IMR-90 (cell line): ENCODE data around the gene ABCD1. TPM values are rescaled to one million over a fixed set of nuclear protein-coding genes. Genes with fewer than 3 reads are reported as not detected.

Experiments
- ATAC-seq: fragments of 200-7000 bp; cut with Tn5 transposase; 2 replicates; pipeline ENCODE4 v1.9.1; 2020; ENCODE audit warnings: low read depth, mild to moderate bottlenecking, moderate library complexity
- BruUV-seq: library from RNA; stranded (reverse); fragments of 400-500 nt; replicated peaks from 2 replicates; lab custom pipeline; 2021; lab: Mats Ljungman, UMichigan
- CTCF ChIA-PET: fragments of 300-600 bp; formaldehyde crosslinking; extraction: SDS; loops from one replicate; lab custom pipeline; 2021; ENCODE audit warnings: antibody characterized with exemption; lab: Yijun Ruan, JAX
- POLR2A ChIA-PET: fragments of 300-600 bp; sonication (Branson Sonifier 250); formaldehyde crosslinking; loops from one replicate; lab custom pipeline; 2022; ENCODE audit warnings: antibody characterized with exemption; ENCODE audit not compliant: unreplicated experiment; lab: Charles Lee
- DNase-seq: peaks from one replicate; pipeline ENCODE4 v3.0.0; 2013
- H2AFZ ChIP-seq: replicated peaks from 2 replicates; pipeline ENCODE3; 2013; ENCODE audit warnings: low read length, mild to moderate bottlenecking; ENCODE audit not compliant: poor library complexity
- H2AK5ac ChIP-seq: 2 replicates; pipeline ENCODE4 v1.6.1; 2013; ENCODE audit warnings: low read depth, low read length, inconsistent platforms
- H2AK9ac ChIP-seq: replicated peaks from 2 replicates; pipeline ENCODE3; 2013; ENCODE audit warnings: mild to moderate bottlenecking, low read depth, low read length, moderate library complexity; ENCODE audit not compliant: poor library complexity
- H2BK120ac ChIP-seq: 2 replicates; pipeline ENCODE4 v1.6.1; 2013; ENCODE audit warnings: low read depth, low read length, inconsistent platforms
- H2BK15ac ChIP-seq: 3 replicates; pipeline ENCODE4 v1.6.1; 2013; ENCODE audit warnings: low read depth, low read length, inconsistent platforms
- H2BK20ac ChIP-seq: 2 replicates; pipeline ENCODE4 v1.6.1; 2013; ENCODE audit warnings: low read depth, mild to moderate bottlenecking, inconsistent platforms, low read length, moderate library complexity
- H2BK5ac ChIP-seq: 2 replicates; pipeline ENCODE4 v1.6.1; 2013; ENCODE audit warnings: mild to moderate bottlenecking, low read depth, low read length, inconsistent platforms; ENCODE audit not compliant: poor library complexity, severe bottlenecking
- H3K14ac ChIP-seq: replicated peaks from 2 replicates; pipeline ENCODE4 v1.6.1; 2013; ENCODE audit warnings: low read depth, low read length, inconsistent platforms
- H3K18ac ChIP-seq: 2 replicates; pipeline ENCODE4 v1.6.1; 2013; ENCODE audit warnings: low read depth, low read length, control low read depth
- H3K23ac ChIP-seq: 2 replicates; pipeline ENCODE4 v1.6.1; 2013; ENCODE audit warnings: low read depth, low read length, inconsistent platforms
- H3K27ac ChIP-seq: 2 replicates; pipeline ENCODE4 v1.5.1; 2013; ENCODE audit warnings: mild to moderate bottlenecking, control low read depth, low read length; ENCODE audit not compliant: insufficient read depth
- H3K27me3 ChIP-seq: 2 replicates; pipeline ENCODE4 v1.6.1; 2013; ENCODE audit warnings: low read length; ENCODE audit not compliant: control insufficient read depth, insufficient read depth
- H3K36me3 ChIP-seq: 2 replicates; pipeline ENCODE4 v1.6.1; 2013; ENCODE audit warnings: low read length, mixed read lengths; ENCODE audit not compliant: control insufficient read depth, insufficient read depth
- H3K4ac ChIP-seq: 2 replicates; pipeline ENCODE4 v1.6.1; 2013; ENCODE audit warnings: low read depth, low read length, inconsistent platforms
- H3K4me1 ChIP-seq: 2 replicates; pipeline ENCODE4 v1.6.1; 2013; ENCODE audit warnings: low read length, mixed read lengths; ENCODE audit not compliant: control insufficient read depth, insufficient read depth
- H3K4me2 ChIP-seq: 2 replicates; pipeline ENCODE4 v1.6.1; 2013; ENCODE audit warnings: low read depth, mild to moderate bottlenecking, control low read depth, low read length, moderate library complexity
- H3K4me3 ChIP-seq: 2 replicates; pipeline ENCODE4 v1.5.1; 2013; ENCODE audit warnings: low read depth, mild to moderate bottlenecking, control low read depth, low read length, moderate library complexity; ENCODE audit not compliant: insufficient read depth
- H3K56ac ChIP-seq: 2 replicates; pipeline ENCODE4 v1.6.1; 2013; ENCODE audit warnings: low read length, inconsistent platforms; ENCODE audit not compliant: insufficient read depth; ENCODE audit errors: extremely low read depth
- H3K79me1 ChIP-seq, 2 experiments: 2 replicates each; pipeline ENCODE4 v1.6.1; 2013; ENCODE audit warnings: low read length in 2 of 2, inconsistent platforms in 1 of 2, low read depth in 1 of 2
- H3K9ac ChIP-seq: 2 replicates; pipeline ENCODE4 v1.6.1; 2013; ENCODE audit warnings: low read depth, low read length, control low read depth
- H3K9me1 ChIP-seq: 2 replicates; pipeline ENCODE4 v1.6.1; 2013; ENCODE audit warnings: low read length, inconsistent platforms; ENCODE audit not compliant: insufficient read depth
- H3K9me3 ChIP-seq: 2 replicates; pipeline ENCODE4 v1.6.1; 2013; ENCODE audit warnings: low read length; ENCODE audit not compliant: control insufficient read depth, insufficient read depth
- H4K20me1 ChIP-seq: 2 replicates; pipeline ENCODE4 v1.6.1; 2013; ENCODE audit warnings: low read length, inconsistent platforms; ENCODE audit not compliant: insufficient read depth
- H4K5ac ChIP-seq: 2 replicates; pipeline ENCODE4 v1.6.1; 2013; ENCODE audit warnings: mild to moderate bottlenecking, low read depth, low read length, control low read depth
- H4K8ac ChIP-seq, 2 experiments: 2 replicates each; pipeline ENCODE4 v1.6.1; 2013; ENCODE audit warnings: low read depth in 2 of 2, low read length in 2 of 2, control low read depth in 1 of 2, inconsistent platforms in 1 of 2
- H4K91ac ChIP-seq: 2 replicates; pipeline ENCODE4 v1.6.1; 2013; ENCODE audit warnings: low read depth, low read length, inconsistent platforms; ENCODE audit not compliant: insufficient read depth
- CEBPB ChIP-seq: IDR thresholded peaks from 2 replicates; pipeline ENCODE4 v1.6.1; 2012; ENCODE audit warnings: low read depth, low read length, improper control_type of control experiment
- NFE2L2 ChIP-seq: fragments of 150-350 bp; IDR thresholded peaks from 2 replicates; pipeline ENCODE4 v1.6.1; 2016; ENCODE audit warnings: low read depth, mild to moderate bottlenecking, low read length
- POLR2A ChIP-seq: IDR thresholded peaks from 2 replicates; pipeline ENCODE4 v1.6.1; 2012; ENCODE audit warnings: mild to moderate bottlenecking, low read depth, low read length
- RAD21 ChIP-seq: IDR thresholded peaks from 2 replicates; pipeline ENCODE4 v1.6.1; 2012; ENCODE audit warnings: low read length, improper control_type of control experiment
- RCOR1 ChIP-seq: IDR thresholded peaks from 2 replicates; pipeline ENCODE4 v1.6.1; 2012; ENCODE audit warnings: mild to moderate bottlenecking, low read length, improper control_type of control experiment; ENCODE audit not compliant: insufficient replicate concordance
- RFX5 ChIP-seq: IDR thresholded peaks from 2 replicates; pipeline ENCODE4 v1.8.0; 2012; ENCODE audit warnings: low read depth, mild to moderate bottlenecking, low read length, moderate library complexity
- SMC3 ChIP-seq: fragments of 150-350 bp; IDR thresholded peaks from 2 replicates; pipeline ENCODE4 v1.6.1; 2016; ENCODE audit warnings: low read depth, mild to moderate bottlenecking, antibody characterized with exemption, low read length, moderate library complexity
- WGBS, 2 experiments: methylation state at CpG; one replicate each; pipeline versions ENCODE4 v1.1.5 to v1.1.7; 2013; ENCODE audit warnings: missing lambda C conversion rate in 2 of 2; ENCODE audit not compliant: insufficient read length in 1 of 2; ENCODE audit errors: extremely low coverage in 2 of 2; 5-methylcytosine and 5-hydroxymethylcytosine counted together
- dilution Hi-C: fragments of 300-500 bp; cut with HindIII; formaldehyde crosslinking; loops from one replicate; pipeline ENCODE4 v1.14.3; 2018; ENCODE audit warnings: low sequenced_read_pairs; ENCODE audit not compliant: unreplicated experiment
- in situ Hi-C: fragments of 300-500 bp; cut with MboI; formaldehyde crosslinking; loops from 3 replicates; pipeline ENCODE4 v1.14.3; 2019; ENCODE audit warnings: low sequenced_read_pairs, inconsistent platforms, mixed read lengths
- intact Hi-C: fragments of 100-400 bp; cut with micrococcal nuclease; formaldehyde crosslinking; loops from 2 replicates; pipeline ENCODE4 v1.10.0; 2022
- polyA plus RNA-seq, 3 experiments: library from polyadenylated mRNA; depleted of rRNA; stranded (reverse); fragments of >200 nt; gene quantifications; 2 replicates each; pipeline ENCODE4 v1.2.3, GENCODE V29; 2012; ENCODE audit warnings: low replicate concordance in 1 of 3
- total RNA-seq: library from RNA; depleted of rRNA; stranded (reverse); fragments of >200 nt; gene quantifications from 2 replicates; pipeline ENCODE4 v1.2.3, GENCODE V29; 2012
- TF ChIP-seq, protein P1 (sequence below): fragments of 150-350 bp; IDR thresholded peaks from 2 replicates; pipeline ENCODE4 v1.6.1; 2017; ENCODE audit warnings: mild to moderate bottlenecking, antibody characterized with exemption, low read length, low read depth

ABCD1 gene
- total and polyA plus RNA-seq, 2 of the 4 experiments (the other 2 are of a cell fraction): 4.3 to 7.0 TPM

DNA sequence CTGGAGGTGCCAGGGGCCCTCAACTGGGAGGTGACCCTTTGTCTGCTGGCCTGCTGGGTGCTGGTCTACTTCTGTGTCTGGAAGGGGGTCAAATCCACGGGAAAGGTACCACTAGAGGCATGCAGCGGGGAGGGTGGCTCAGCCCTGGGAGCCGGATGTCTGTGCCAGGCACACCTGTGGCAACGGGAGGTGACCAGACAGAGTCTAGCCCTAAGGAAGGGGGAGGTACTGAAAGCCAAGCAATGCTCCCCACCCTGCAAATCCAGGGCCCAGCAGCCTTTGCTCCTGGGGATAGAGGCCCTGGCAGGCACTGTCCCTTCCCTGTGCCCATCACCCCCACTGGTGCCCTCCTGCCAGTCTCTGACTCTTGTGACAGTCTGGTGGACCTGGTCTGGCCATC lies 32.7 kb upstream of the ABCD1 start:
- TF ChIP-seq, protein P1, sequence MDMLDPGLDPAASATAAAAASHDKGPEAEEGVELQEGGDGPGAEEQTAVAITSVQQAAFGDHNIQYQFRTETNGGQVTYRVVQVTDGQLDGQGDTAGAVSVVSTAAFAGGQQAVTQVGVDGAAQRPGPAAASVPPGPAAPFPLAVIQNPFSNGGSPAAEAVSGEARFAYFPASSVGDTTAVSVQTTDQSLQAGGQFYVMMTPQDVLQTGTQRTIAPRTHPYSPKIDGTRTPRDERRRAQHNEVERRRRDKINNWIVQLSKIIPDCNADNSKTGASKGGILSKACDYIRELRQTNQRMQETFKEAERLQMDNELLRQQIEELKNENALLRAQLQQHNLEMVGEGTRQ: no peak
- TF ChIP-seq RAD21 (no peak), SMC3 (no peak), POLR2A (no peak), RFX5 (no peak), CEBPB (no peak), NFE2L2 (no peak), RCOR1 (no peak)
- Histone ChIP-seq H2BK5ac (no peak overlapping the region), H3K9me3 (no peaks in the 10 kb centered on the region), H2BK120ac (no peak overlapping the region), H4K20me1 (peaks cover 12% of the 10 kb centered on the region), H3K23ac (no peak overlapping the region), H4K91ac (no peak overlapping the region), H3K18ac (no peak overlapping the region), H2AFZ (no peak overlapping the region), H2BK20ac (no peak overlapping the region), H2BK15ac (no peak overlapping the region), H3K4me1 (peaks cover 9% of the 10 kb centered on the region), H3K9ac (no peak overlapping the region), H3K79me1 (0 out of 4 replicates have a peak, but pooled peaks cover 0 to 6% of the 10 kb centered on the region in 2 experiments), H3K4me3 (no peak overlapping the region), H3K27ac (no peak overlapping the region), H3K9me1 (peaks cover 5% of the 10 kb centered on the region; the same call in 1 of the 2 replicates), H3K4me2 (no peak overlapping the region), H3K4ac (no peak overlapping the region), H2AK9ac (no peak overlapping the region), H2AK5ac (no peak overlapping the region), H4K8ac (no peak overlapping the region), H3K36me3 (peaks cover 7% of the 10 kb centered on the region), H4K5ac (no peak overlapping the region), H3K14ac (no peak overlapping the region), H3K56ac (no peak overlapping the region), H3K27me3 (no peaks in the 10 kb centered on the region)
- BruUV-seq: no TSS peak
- no CpG with 5 or more reads among the region's 4 CpGs for WGBS, 2 experiments
- dilution Hi-C loops (no loop called here), in situ Hi-C loops (no loop called here), intact Hi-C loops (no loop called here)
- ChIA-PET POLR2A (no interaction called here), CTCF (no interaction called here)
- ATAC-seq (no peak), DNase-seq (no peak)
